GM12864 (cell line): ENCODE data around the gene PARM1.

Source experiments
- DNase-seq: peaks from one replicate; pipeline ENCODE4 v3.0.0-alpha.2; 2011; ENCODE audit warnings: low read depth
- H3K4me3 ChIP-seq: 2 replicates; pipeline ENCODE4 v1.5.1; 2011; ENCODE audit warnings: mild to moderate bottlenecking, low read depth, low read length, control low read depth
- TF ChIP-seq, protein P1 (sequence below): IDR thresholded peaks from 2 replicates; pipeline ENCODE4 v1.5.1; 2011; ENCODE audit warnings: low read depth, mild to moderate bottlenecking, moderate library complexity, low read length, control low read depth, inconsistent platforms; ENCODE audit errors: missing control alignments

The PARM1 gene

DNA sequence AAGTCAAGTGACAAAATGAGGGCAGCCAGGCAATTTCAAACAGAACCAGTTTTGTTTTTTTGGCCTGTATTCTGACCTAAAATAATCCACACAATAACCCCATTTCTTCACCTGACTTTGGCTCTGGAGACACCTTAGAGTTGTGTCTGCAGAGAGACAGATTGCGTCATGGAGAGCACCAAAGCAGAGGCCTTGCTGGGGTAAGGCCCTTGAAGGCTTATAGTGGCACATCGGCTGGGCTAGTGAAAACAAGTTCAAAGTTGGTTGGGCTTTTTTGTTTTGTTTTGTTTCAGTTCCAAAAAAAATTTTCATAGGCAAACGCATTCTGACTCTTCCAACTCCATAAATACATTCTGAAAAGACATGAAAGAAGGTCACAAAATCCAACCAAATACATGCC is 34.4 kb downstream of the PARM1 start:
- no peak overlapping the region for H3K4me3 ChIP-seq
- TF ChIP-seq, protein P1, sequence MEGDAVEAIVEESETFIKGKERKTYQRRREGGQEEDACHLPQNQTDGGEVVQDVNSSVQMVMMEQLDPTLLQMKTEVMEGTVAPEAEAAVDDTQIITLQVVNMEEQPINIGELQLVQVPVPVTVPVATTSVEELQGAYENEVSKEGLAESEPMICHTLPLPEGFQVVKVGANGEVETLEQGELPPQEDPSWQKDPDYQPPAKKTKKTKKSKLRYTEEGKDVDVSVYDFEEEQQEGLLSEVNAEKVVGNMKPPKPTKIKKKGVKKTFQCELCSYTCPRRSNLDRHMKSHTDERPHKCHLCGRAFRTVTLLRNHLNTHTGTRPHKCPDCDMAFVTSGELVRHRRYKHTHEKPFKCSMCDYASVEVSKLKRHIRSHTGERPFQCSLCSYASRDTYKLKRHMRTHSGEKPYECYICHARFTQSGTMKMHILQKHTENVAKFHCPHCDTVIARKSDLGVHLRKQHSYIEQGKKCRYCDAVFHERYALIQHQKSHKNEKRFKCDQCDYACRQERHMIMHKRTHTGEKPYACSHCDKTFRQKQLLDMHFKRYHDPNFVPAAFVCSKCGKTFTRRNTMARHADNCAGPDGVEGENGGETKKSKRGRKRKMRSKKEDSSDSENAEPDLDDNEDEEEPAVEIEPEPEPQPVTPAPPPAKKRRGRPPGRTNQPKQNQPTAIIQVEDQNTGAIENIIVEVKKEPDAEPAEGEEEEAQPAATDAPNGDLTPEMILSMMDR: no peak
- DNase-seq: no peak

DNA sequence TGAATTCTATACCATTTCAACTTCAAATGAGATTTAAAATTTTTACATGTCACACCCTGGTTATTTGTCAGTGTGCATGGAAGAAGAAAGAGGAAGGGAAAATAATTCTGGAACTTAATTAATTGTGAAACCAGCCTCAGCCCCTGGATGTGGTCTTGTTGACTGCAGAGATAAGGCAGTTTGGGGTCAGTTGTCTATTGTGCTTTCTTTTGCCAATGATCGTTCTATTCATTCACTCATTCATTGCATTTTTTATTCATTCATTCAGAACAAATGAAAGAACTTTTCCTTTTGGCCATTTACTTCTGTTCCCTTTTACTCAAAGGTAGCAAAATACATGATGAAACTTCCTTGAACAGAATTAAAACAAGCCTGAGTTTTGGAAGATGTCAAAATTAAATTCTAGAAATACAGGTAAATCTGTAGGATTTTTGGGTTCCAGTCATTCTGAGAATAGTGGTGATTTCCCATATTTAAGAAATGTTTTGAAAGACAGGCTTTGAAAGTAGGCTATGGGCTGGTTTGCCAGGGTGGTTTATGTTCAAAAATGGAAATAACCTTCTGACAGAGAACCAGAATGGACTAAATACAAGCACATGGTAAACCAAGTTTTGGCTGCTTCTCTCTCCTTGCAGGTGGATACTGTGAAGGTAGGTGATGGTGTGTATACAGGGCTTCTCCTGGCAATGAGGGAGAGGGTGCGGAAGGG is 35.7 kb downstream of the PARM1 start:
- no peak for DNase-seq
- no peak overlapping the region for H3K4me3 ChIP-seq
- TF ChIP-seq, protein P1: no peak

DNA sequence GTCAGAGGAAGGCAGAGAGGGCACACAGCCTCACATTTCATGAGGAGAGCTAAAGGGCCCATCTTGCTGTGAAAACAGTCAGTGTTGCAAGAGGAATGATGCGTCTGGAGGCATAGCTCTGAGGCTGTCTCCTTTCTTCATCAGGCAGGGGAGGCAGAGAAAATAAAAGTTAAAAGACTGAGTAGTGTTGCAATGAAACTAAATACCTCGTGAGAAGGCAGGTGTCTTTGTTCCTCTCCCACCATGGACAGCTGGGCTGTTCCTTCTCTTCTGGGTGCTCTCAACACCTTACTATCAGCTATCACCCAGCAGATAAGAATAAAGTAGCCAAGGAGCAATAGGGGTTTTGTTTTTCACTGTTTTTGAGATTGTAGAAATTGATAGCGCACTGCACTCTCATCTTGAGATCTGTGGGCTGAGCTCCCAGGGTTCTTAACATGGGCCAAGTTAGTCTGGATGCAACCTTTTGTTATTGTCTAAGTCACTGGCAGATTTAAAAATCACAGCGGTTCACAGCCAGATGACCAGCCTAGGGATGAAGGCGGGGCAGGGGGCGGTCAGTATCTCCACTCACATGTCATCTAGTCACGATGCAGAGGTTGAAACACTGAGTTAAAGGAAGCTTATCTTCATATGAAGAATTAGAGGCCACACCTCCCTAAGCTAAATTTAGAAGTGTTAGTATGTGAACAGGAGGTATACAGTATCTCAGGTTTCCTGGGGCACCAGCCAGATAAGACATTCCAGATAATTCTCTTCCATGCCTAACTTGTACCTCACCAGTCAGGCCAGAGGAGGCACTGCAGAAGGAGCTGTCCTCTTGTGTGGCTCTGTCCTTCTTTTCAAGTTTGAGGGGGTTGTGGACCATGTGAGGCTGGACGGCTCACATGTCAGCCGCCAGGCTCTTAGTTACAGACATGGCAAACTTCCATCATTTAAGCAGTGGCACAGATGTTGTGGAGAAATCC is 36.9 kb downstream of the PARM1 start:
- H3K4me3 ChIP-seq: no peak overlapping the region
- DNase-seq: no peak
- TF ChIP-seq, protein P1: no peak

DNA sequence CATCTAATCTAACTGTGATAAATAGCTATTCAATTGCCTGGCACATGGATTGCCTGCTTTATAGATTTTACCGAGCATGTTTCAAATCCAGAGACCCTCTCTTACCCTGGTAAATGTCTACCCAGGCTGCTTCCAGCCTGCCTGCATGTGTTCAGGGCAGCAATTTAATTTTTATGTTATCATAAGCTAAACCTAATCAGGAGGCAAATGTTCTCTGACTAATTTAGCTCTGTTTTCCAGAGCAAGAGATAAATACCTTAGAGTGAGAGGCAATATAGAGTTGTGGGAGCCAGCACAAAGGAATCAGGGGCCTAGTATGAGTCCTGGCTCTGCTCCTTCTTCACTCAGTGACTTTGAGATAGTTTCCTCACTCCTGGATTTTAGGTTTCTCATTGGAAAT is 37.7 kb downstream of the PARM1 start:
- TF ChIP-seq, protein P1: no peak
- H3K4me3 ChIP-seq: no peak overlapping the region
- no peak for DNase-seq

DNA sequence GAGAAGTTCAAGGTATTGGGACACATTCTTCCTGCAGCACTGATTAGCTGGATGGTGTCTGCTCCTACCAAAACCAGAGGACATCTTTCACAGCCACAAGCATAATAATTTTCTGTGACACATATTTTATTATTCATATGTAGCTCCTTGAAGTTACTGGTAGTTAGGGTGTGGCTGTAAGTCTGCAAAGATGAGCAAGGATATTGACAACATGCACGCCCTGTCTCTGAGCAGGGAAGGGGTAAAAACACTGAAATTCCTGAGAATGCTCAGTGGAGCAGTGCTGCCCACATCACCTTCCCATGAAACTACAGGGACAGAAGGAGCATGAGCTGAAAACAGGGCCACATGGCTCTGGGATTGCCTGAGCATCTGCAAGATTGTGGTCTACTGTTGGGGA is 38.9 kb downstream of the PARM1 start:
- DNase-seq: no peak
- H3K4me3 ChIP-seq: no peak overlapping the region
- TF ChIP-seq, protein P1: no peak

DNA sequence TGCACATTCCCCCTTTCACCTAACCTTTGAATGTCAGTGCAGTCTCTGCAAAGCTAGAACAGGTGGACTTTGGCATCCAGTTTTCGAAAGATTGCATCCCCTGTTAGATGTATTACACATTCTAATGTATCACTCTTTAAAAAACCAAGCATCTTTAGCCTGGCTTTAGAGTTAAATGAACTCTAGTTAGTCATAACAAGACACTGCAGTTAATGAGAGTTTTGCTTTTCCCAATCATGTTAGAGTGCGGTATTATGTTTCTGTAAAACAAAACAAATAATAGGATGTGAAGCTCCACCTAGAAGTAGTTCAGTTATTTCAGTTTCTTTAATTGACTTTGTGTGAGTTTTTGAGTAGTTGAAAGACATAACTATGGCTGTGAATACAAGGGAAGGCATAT is 42.2 kb downstream of the PARM1 start:
- DNase-seq: no peak
- no peak overlapping the region for H3K4me3 ChIP-seq
- TF ChIP-seq, protein P1: no peak
